ENCODE results near the gene REPIN1. TPM values are rescaled to one million over a fixed set of nuclear protein-coding genes. Genes with fewer than 3 reads are reported as not detected.

Gene REPIN1
- total RNA-seq, 2 donors from 2014 or later, result 43.0 to 49.8 TPM

DNA sequence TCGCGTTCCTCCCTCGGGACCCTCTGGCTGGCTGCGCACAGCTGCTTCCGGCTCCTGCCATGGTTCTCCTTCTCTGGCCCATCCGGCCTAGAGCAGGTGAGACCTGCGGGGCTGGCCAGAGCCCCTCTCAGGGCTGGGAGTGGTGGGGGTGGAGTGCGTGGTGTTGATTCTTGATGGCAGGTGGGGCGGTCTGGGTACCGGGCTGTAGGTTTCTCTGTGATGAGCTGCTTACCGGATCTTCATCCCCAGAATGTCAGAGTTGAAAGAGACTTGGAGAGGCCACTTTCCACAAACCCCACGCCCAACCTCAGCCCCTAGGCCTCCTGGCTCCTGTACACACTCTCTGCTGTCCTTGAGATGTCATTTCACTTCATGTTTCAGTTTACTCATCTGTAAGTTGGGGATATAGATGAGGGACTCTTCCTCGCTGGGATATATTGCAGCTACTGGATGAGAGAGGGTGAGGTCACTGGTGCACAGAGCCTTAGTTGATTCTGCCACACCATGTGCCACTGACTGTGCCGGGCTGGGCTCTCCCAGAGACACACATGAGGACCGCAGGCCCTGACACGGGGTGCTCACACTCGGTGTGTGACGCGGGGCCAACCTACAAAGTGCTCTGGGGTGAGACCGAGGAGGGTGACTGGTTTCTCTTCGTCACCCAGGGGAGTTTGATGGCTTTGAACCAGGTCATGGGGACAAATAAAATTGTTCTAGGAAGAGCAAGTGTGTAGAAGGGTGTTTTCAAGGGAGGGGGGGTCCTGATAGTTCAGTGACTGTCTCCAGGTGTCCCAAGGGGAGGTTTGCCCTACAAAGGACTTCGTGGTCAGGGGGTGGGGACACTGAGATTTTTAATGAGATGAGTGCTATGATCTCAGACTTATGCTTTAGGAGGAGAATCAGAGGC, 40.0 kb downstream of the REPIN1 start:
- peak overlapping the region; percentile 78 for H3K27ac Mint-ChIP-seq
- no peak for DNase-seq
- ATAC-seq, result peak; percentile 16
- H3K27me3 Mint-ChIP-seq, result no peaks in the 10 kb centered on the region
- no peaks in the 10 kb centered on the region for H3K9me3 ChIP-seq (ENCODE audit: control insufficient read depth, low read length, poor library complexity, severe bottlenecking)
- peaks cover 4% of the 10 kb centered on the region for H3K36me3 Mint-ChIP-seq (ENCODE audit: low read depth)
- peaks cover 34% of the 10 kb centered on the region for H3K4me1 Mint-ChIP-seq
- peak overlapping the region; percentile 68 for H3K4me3 Mint-ChIP-seq

DNA sequence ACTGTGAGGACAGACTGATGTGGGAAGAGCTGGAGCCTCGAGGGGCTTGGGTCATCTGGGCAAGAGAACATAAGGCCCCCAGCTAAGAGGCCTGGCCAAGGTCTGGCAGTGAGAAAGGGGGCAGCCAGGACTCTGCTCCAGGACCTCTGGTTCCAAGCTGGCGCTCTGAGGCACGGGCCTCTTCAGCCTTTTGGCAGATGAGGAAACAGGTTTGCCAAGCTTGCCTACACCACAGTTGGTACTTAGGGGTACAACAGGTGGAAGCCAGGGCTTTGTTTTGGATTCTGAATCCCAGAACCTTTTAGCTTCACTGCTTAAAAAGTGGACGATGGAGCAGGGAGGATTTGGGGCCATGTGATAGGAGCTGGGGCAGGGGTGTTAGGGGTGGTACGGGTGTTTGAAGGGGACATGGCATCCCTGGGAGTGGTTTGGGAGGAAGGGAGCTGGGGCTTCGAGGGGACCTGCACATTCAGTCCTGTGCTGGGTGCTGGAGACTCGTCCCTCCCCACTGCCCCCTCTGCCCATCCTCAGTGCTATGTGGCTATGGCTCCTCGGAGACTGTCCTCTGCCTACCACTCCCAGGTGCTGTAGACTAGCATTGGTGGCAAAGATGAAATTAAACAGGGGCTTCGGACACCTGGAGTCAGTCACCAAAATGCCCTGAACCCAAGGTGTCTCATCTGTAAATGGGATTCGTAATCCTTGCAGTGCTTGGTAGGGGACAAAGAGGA, 40.8 kb downstream of the REPIN1 start:
- H3K9me3 ChIP-seq (ENCODE audit: control insufficient read depth, low read length, poor library complexity, severe bottlenecking), result no peaks in the 10 kb centered on the region
- Mint-ChIP-seq H3K4me1 (peaks cover 28% of the 10 kb centered on the region), H3K4me3 (no peak overlapping the region), H3K27me3 (no peaks in the 10 kb centered on the region), H3K36me3 (ENCODE audit: low read depth) (peaks cover 4% of the 10 kb centered on the region), H3K27ac (peak overlapping the region; percentile 78)
- ATAC-seq, result no peak
- no peak for DNase-seq

DNA sequence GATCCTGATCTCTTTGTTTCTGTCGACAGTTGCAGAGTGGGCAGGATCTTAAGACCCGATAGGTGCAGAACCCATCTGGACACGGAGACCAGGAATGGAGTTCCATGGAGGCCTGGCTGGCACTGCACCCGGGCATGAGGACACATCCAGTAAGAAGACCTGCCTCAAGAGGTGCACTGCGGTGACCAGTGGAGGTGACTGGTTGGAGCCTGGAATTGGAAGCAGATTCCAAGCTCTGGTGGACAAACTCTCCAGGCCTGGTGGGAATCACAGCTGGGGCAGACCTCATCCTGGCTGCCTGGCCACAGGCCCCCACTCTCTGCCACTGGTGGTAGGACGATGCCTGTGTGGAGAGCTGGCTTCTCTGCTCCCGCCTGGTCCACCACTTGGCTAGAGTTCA, 41.5 kb downstream of the REPIN1 start:
- ATAC-seq (no peak), DNase-seq (no peak)
- Mint-ChIP-seq H3K4me3 (no peak overlapping the region), H3K27me3 (no peaks in the 10 kb centered on the region), H3K4me1 (peaks cover 26% of the 10 kb centered on the region), H3K27ac (no peak overlapping the region), H3K36me3 (ENCODE audit: low read depth) (peaks cover 4% of the 10 kb centered on the region)
- no peaks in the 10 kb centered on the region for H3K9me3 ChIP-seq (ENCODE audit: control insufficient read depth, low read length, poor library complexity, severe bottlenecking)

DNA sequence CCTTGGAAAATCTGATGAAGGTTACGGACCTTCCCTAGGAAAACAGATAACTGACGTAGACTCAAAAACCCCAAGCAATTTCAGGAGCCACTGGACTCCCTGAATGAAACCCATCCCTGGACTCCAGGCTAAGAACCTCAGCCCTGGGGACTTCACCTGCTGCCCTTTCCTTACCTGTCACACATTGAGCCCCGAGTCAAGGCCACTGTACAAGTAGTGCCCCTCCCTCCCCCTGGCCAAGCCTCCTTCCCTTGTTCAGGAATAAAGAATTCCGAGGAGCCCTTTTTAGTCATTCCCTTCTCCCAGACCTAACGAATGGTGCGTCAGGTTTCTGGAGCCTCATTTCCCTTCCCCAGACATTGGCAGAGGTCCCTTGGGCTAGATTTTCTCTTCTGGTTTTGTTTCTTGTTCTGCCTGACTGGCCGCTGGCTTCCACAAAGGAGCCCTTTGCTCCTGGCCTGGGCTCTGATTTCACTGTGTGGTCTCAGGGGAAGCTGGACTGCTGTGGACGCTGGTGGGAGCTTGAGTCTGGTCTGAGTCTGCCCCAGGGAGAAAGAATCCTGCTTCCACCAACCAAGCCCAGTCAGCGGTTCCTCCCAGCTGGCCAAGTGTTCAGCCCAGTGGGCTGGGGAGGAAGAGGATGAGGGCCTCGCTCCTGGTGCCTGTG, 42.2 kb downstream of the REPIN1 start:
- no peaks in the 10 kb centered on the region for H3K9me3 ChIP-seq (ENCODE audit: control insufficient read depth, low read length, poor library complexity, severe bottlenecking)
- DNase-seq (no peak), ATAC-seq (no peak)
- peaks cover 2% of the 10 kb centered on the region for H3K36me3 Mint-ChIP-seq (ENCODE audit: low read depth)
- H3K27ac Mint-ChIP-seq, result peak overlapping the region; percentile 61
- no peaks in the 10 kb centered on the region for H3K27me3 Mint-ChIP-seq
- H3K4me1 Mint-ChIP-seq, result peaks cover 23% of the 10 kb centered on the region
- H3K4me3 Mint-ChIP-seq, result no peak overlapping the region

DNA sequence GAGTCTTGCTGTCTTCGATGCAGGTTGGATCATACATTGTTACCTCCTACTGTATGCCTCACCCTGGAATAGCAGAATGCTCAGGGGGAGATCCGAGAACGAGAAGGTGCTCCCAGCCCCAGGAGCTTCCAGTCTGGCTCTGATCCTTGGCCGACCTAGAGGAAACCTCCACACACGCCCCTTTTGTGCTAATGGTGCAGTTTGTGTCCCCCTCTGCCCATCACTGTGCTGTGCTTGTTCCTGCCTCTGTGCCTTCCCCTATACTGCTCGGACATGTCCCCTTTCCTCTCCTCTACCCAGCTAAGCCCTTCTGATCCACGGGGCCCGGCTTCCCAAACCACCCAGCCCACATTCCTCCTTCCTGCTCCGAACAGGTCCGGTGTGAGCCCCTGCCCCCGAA, 43.0 kb downstream of the REPIN1 start:
- Mint-ChIP-seq H3K27me3 (no peaks in the 10 kb centered on the region), H3K27ac (peak overlapping the region; percentile 61), H3K36me3 (ENCODE audit: low read depth) (peaks cover 2% of the 10 kb centered on the region), H3K4me1 (peaks cover 16% of the 10 kb centered on the region), H3K4me3 (no peak overlapping the region)
- no peaks in the 10 kb centered on the region for H3K9me3 ChIP-seq (ENCODE audit: control insufficient read depth, low read length, poor library complexity, severe bottlenecking)
- DNase-seq, result no peak
- ATAC-seq, result no peak

DNA sequence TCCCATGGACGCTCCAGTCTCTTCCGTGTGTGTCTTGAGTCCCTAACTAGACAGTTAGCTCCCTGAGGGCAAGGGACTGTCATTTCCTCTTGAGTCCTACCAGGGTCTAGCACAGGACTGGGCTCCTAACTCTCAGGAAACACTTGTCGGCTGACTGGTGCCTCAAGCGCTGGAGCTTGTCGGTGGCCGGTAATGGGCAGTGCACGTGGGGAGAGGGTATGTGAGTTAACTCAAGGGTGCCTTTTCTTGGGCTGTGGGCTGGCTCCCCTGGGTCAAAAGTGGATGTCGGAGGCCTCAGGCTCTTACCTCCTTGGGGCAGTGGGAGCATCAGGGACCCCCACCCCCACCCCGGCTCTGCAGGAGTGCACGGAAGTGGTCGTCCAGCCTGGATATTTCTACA, 43.4 kb downstream of the REPIN1 start:
- Mint-ChIP-seq H3K36me3 (ENCODE audit: low read depth) (peaks cover 1% of the 10 kb centered on the region), H3K4me1 (peaks cover 13% of the 10 kb centered on the region), H3K4me3 (no peak overlapping the region), H3K27me3 (no peaks in the 10 kb centered on the region), H3K27ac (peak overlapping the region; percentile 61)
- DNase-seq (no peak), ATAC-seq (no peak)
- no peaks in the 10 kb centered on the region for H3K9me3 ChIP-seq (ENCODE audit: control insufficient read depth, low read length, poor library complexity, severe bottlenecking)

DNA sequence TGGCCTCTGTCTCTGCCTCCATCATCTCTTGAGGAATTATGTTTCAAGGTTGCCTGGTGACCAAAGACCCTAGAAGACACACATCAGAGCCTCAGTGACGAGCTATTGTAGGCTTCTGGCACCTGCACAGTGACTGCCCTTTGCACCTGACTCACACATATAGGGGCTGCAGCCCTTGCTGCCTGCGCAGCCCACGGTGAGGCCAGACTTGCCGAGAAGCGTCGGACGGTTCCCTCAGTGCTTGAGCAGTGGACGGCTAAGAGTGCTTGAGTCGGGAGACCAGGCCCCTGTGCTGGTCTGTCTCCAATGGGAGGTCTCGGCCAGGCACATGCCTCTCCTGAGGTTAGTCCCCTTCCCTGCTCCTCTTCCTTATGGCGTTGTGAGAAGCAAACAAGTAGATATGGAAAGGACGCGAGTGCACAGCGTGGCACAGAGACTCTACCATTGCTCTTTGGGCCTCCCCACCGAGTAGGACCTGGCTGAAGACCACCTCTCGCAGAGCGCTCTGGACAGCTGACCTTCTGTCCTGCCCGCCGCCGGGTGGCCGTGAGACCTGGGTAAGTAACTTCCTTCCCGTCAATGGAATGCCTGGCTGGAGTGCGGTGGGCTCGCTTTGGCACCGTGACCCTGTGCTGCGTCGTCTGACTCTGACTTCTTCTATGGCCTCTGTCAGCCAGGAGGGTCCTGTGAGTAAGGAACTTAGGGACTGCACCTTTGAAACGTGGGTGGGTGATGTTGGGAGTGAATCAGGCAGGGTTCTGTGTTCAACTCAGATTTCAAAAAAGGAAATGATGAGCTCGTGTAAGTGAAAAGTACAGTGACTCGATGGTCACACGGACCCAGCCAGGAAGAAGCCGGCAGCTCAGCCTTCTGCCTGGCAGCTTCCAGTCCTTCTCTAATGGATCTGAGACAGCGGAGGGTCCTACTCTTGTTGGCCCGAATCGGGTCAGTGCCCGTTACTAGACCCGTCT, 44.2 kb downstream of the REPIN1 start:
- ATAC-seq (no peak), DNase-seq (no peak)
- Mint-ChIP-seq H3K4me3 (peak overlapping the region; percentile 67), H3K27me3 (no peaks in the 10 kb centered on the region), H3K27ac (peak overlapping the region; percentile 34), H3K4me1 (peaks cover 11% of the 10 kb centered on the region), H3K36me3 (ENCODE audit: low read depth) (no peaks in the 10 kb centered on the region)
- no peaks in the 10 kb centered on the region for H3K9me3 ChIP-seq (ENCODE audit: control insufficient read depth, low read length, poor library complexity, severe bottlenecking)

DNA sequence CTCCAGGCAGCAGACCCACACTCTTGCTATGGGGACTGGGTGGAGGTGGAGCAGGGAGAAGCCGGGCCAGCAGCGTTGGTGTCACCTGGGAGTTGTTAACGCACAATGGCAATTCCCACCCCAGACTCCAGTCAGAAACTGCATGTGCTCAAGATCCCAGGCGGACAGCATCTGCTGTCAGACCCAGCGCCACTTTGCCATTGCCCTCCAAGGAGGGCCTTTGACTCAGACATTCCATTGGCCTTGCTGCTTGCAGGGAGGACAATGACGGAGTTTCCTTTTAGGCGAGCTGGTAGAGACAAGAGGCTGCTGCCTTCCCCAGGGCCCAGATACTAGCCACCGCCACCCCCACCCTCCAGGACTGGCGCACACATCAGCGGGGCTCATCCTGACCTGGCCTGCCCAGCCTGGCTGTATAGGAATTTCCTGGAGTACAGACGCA, 45.0 kb downstream of the REPIN1 start:
- ATAC-seq, result no peak
- Mint-ChIP-seq H3K27me3 (no peaks in the 10 kb centered on the region), H3K36me3 (ENCODE audit: low read depth) (no peaks in the 10 kb centered on the region), H3K4me3 (no peak overlapping the region), H3K4me1 (peaks cover 9% of the 10 kb centered on the region), H3K27ac (peak overlapping the region; percentile 34)
- no peaks in the 10 kb centered on the region for H3K9me3 ChIP-seq (ENCODE audit: control insufficient read depth, low read length, poor library complexity, severe bottlenecking)
- no peak for DNase-seq

DNA sequence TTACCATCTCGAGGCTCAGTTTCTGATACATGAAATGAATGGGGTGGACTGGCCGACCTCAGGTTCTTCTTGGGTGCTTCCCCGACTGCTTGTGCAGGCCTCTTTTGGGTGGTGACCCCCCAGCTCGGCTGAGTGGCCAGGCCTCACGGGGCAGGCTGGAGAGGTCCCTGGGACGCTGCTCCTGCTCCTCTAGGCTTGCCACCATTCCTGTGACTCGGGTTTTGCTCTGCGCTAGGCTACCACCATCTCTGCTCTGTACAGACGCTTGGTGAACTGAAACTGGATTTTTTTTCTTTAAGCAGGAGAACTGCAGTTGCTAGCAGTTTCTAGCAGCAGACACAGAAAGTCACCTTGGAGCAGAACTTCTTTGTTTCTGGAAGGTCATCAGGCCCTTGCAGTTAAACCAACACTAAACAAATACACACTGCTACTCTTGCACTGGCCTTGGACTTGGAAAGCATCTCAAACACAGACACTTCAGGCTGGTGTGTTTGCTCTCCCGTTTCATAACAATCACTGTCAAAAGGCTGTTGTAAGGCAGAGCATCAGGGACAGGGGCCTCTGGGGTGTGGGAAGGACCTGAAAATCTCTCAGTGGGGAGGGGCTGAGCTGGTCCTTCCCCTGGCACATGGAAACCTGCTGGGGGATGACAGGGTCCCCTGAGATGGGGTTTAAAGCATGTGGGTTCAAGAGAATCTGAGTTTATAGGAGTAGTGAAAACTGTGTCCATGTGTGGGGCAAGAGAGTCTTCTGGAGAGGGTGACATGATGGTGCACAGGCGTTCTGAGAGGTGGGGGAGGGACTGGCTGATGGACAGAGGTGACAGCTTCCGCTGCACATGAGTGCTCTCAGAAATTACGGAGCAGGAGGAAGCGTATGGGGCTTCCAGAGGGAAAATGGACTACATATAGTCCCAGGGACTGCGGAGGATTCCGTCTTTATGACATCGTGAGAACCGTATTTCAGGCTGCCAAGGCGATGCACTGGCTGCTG, 46.8 kb downstream of the REPIN1 start:
- ATAC-seq, result no peak
- Mint-ChIP-seq H3K36me3 (ENCODE audit: low read depth) (no peaks in the 10 kb centered on the region), H3K4me3 (no peak overlapping the region), H3K27me3 (peaks cover 4% of the 10 kb centered on the region), H3K27ac (peak overlapping the region; percentile 65), H3K4me1 (peaks cover 8% of the 10 kb centered on the region)
- H3K9me3 ChIP-seq (ENCODE audit: control insufficient read depth, low read length, poor library complexity, severe bottlenecking), result no peaks in the 10 kb centered on the region
- no peak for DNase-seq

DNA sequence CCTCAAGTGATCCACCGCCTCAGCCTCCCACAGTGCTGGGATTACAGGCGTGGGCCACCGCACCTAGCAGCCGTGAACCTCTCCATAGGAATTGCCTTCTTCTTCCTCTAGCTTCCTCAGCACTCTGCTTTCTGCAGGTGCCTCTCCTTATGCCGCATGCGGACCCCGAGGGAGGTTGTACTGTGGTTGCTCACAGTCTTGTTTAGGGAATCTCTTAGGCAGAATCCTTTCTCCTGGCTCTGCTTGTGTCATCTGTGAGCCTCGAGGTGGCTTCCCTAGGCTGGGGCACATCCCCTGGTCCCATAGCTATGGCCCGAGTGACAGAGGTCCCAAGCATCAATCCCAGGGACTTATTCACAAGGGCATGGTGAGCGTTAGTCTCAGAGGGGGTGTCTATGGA, 48.6 kb downstream of the REPIN1 start:
- H3K4me1 Mint-ChIP-seq, result peaks cover 12% of the 10 kb centered on the region
- H3K27ac Mint-ChIP-seq, result no peak overlapping the region
- no peak for ATAC-seq
- H3K27me3 Mint-ChIP-seq, result peaks cover 10% of the 10 kb centered on the region
- H3K4me3 Mint-ChIP-seq, result no peak overlapping the region
- H3K36me3 Mint-ChIP-seq (ENCODE audit: low read depth), result no peaks in the 10 kb centered on the region
- no peaks in the 10 kb centered on the region for H3K9me3 ChIP-seq (ENCODE audit: control insufficient read depth, low read length, poor library complexity, severe bottlenecking)
- no peak for DNase-seq

DNA sequence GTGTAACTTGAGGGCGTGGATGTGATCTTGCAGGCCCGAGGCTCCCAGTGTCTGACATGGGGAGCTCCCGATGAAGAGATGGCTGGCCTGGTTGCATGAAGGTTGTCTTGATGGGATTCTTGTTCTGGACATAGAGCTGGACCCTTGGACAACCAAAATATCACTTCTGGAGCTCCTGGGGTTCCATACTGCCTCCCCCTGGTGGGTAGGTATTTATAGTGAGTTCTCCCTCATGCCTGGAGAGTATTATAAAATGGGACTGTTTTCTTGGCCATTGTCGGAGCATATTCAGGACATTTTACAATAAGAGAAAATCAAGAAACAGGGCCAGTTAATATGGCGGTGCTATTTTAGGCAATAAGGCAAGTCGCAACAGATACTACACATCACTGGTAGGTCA, 49.2 kb downstream of the REPIN1 start:
- ATAC-seq, result no peak
- Mint-ChIP-seq H3K27ac (no peak overlapping the region), H3K4me3 (no peak overlapping the region), H3K27me3 (peaks cover 10% of the 10 kb centered on the region), H3K4me1 (peaks cover 10% of the 10 kb centered on the region), H3K36me3 (ENCODE audit: low read depth) (no peaks in the 10 kb centered on the region)
- DNase-seq, result no peak
- no peaks in the 10 kb centered on the region for H3K9me3 ChIP-seq (ENCODE audit: control insufficient read depth, low read length, poor library complexity, severe bottlenecking)
